ENCODE results near the gene RRAS.

- TF ChIP-seq CTCF (IDR thresholded peaks at IDR 0.05): no peak
- no peak for TF ChIP-seq EP300 (IDR thresholded peaks at IDR 0.05; ENCODE audit: low read depth)
Observed at GRCh38 chr19:49592486-49593232, 47.3 kb downstream of the RRAS start.
